ENCODE measurements around the gene FOXP1.

DNA sequence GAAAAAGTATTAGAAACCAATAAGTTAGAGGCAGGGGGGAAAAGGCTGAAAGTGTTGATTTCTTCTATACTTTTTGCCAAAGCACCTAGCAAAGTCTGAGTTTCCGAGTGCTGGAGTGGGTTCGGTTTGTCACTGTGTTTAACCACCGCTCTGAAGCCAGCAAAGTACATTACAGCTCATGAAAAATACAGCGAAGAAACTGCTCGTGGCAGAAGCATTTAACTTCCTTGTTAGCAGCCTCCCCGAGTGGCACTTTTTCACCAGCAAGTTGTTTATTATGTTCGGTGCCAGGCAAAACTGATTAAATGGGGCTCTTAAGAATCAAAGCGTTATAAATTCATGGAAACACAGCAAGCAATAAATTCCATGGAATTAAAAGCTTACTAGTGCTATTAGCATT is 313.6 kb downstream of the FOXP1 start:
- TF ChIP-seq POLR2AphosphoS5 (IDR thresholded peaks at IDR 0.05): no peak
- TF ChIP-seq, protein P1, sequence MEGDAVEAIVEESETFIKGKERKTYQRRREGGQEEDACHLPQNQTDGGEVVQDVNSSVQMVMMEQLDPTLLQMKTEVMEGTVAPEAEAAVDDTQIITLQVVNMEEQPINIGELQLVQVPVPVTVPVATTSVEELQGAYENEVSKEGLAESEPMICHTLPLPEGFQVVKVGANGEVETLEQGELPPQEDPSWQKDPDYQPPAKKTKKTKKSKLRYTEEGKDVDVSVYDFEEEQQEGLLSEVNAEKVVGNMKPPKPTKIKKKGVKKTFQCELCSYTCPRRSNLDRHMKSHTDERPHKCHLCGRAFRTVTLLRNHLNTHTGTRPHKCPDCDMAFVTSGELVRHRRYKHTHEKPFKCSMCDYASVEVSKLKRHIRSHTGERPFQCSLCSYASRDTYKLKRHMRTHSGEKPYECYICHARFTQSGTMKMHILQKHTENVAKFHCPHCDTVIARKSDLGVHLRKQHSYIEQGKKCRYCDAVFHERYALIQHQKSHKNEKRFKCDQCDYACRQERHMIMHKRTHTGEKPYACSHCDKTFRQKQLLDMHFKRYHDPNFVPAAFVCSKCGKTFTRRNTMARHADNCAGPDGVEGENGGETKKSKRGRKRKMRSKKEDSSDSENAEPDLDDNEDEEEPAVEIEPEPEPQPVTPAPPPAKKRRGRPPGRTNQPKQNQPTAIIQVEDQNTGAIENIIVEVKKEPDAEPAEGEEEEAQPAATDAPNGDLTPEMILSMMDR (IDR thresholded peaks at IDR 0.05; ENCODE audit: poor library complexity, severe bottlenecking): no peak
- no peak for TF ChIP-seq EP300 (conservative IDR thresholded peaks at IDR 0.05; ENCODE audit: poor library complexity, severe bottlenecking)
- TF ChIP-seq MXI1 (conservative IDR thresholded peaks at IDR 0.05; ENCODE audit: poor library complexity, severe bottlenecking): no peak
- TF ChIP-seq SMC3 (conservative IDR thresholded peaks at IDR 0.05; ENCODE audit: poor library complexity): no peak
- no peak for TF ChIP-seq TAF1 (IDR thresholded peaks at IDR 0.05; ENCODE audit: low read depth)
- TF ChIP-seq, protein P2, sequence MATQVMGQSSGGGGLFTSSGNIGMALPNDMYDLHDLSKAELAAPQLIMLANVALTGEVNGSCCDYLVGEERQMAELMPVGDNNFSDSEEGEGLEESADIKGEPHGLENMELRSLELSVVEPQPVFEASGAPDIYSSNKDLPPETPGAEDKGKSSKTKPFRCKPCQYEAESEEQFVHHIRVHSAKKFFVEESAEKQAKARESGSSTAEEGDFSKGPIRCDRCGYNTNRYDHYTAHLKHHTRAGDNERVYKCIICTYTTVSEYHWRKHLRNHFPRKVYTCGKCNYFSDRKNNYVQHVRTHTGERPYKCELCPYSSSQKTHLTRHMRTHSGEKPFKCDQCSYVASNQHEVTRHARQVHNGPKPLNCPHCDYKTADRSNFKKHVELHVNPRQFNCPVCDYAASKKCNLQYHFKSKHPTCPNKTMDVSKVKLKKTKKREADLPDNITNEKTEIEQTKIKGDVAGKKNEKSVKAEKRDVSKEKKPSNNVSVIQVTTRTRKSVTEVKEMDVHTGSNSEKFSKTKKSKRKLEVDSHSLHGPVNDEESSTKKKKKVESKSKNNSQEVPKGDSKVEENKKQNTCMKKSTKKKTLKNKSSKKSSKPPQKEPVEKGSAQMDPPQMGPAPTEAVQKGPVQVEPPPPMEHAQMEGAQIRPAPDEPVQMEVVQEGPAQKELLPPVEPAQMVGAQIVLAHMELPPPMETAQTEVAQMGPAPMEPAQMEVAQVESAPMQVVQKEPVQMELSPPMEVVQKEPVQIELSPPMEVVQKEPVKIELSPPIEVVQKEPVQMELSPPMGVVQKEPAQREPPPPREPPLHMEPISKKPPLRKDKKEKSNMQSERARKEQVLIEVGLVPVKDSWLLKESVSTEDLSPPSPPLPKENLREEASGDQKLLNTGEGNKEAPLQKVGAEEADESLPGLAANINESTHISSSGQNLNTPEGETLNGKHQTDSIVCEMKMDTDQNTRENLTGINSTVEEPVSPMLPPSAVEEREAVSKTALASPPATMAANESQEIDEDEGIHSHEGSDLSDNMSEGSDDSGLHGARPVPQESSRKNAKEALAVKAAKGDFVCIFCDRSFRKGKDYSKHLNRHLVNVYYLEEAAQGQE (IDR thresholded peaks at IDR 0.05; ENCODE audit: borderline replicate concordance): no peak
- no peak for TF ChIP-seq EZH2 (IDR thresholded peaks at IDR 0.05; ENCODE audit: borderline replicate concordance, insufficient read depth, low read length, poor library complexity, severe bottlenecking)
